ENCODE data around the gene RAPGEF5. TPM values are rescaled to one million over a fixed set of nuclear protein-coding genes. Genes with fewer than 3 reads are reported as not detected.

The RAPGEF5 gene
- total RNA-seq, 1 experiment from 2014 or later = 5.6 TPM

GRCh38 chr7:22200777-22201176, 156.2 kb downstream of the RAPGEF5 start:
- Histone ChIP-seq H3F3A (ENCODE audit: low read length, unreplicated experiment) (no peaks in the 10 kb centered on the region), H3K4me1 (ENCODE audit: insufficient read depth, low read length) (no peaks in the 10 kb centered on the region), H4K20me1 (ENCODE audit: low read length) (no peaks in the 10 kb centered on the region), H3K9me2 (replicated peaks; ENCODE audit: low read length) (no peaks in the 10 kb centered on the region), H2AFZ (ENCODE audit: low read length) (no peak overlapping the region), H3K4me3 (ENCODE audit: low read length) (no peak overlapping the region), H3K9me3 (ENCODE audit: low read length) (no peaks in the 10 kb centered on the region), H3K79me2 (ENCODE audit: low read length) (no peaks in the 10 kb centered on the region), H3K4me2 (ENCODE audit: low read length) (no peak overlapping the region), H3K27ac (ENCODE audit: low read length) (no peak overlapping the region), H3K36me3 (ENCODE audit: low read depth, low read length) (no peaks in the 10 kb centered on the region), H3K9ac (ENCODE audit: low read length) (no peak overlapping the region), H3K27me3 (ENCODE audit: low read length) (no peaks in the 10 kb centered on the region)
- ChIA-PET POLR2A (ENCODE audit: unreplicated experiment) (interaction anchor here (0.6 kb wide), 1 partner anchor 9 kb away, joined by 7 read pairs; no protein-coding TSS in a partner anchor), CTCF (no interaction called here)
- ATAC-seq (no peak), DNase-seq (no peak)
- intact Hi-C loops (cut with micrococcal nuclease) = no loop called here
- no peak for TF ChIP-seq CTCF (conservative IDR thresholded peaks at IDR 0.05; ENCODE audit: low read depth, low read length)
- BruUV-seq (replicated peaks) = no TSS peak

GRCh38 chr7:22200238-22200637, 156.7 kb downstream of the RAPGEF5 start:
- CTCF ChIA-PET = no interaction called here
- no TSS peak for BruUV-seq (replicated peaks)

GRCh38 chr7:22197376-22197775, 159.6 kb downstream of the RAPGEF5 start:
- H3K27me3 ChIP-seq (ENCODE audit: low read length) = no peaks in the 10 kb centered on the region
- no peak overlapping the region for H3K4me3 ChIP-seq (ENCODE audit: low read length)
- H3K36me3 ChIP-seq (ENCODE audit: low read depth, low read length) = no peaks in the 10 kb centered on the region
- no peak for ATAC-seq
- H2AFZ ChIP-seq (ENCODE audit: low read length) = no peak overlapping the region
- DNase-seq = no peak
- no peaks in the 10 kb centered on the region for H3F3A ChIP-seq (ENCODE audit: low read length, unreplicated experiment)
- intact Hi-C loops (cut with micrococcal nuclease) = no loop called here
- H3K4me2 ChIP-seq (ENCODE audit: low read length) = no peak overlapping the region
- no peaks in the 10 kb centered on the region for H3K9me3 ChIP-seq (ENCODE audit: low read length)
- CTCF ChIA-PET = no interaction called here
- no peak overlapping the region for H3K9ac ChIP-seq (ENCODE audit: low read length)
- no TSS peak for BruUV-seq (replicated peaks)
- no peak for TF ChIP-seq EZH2phosphoT487 (IDR thresholded peaks at IDR 0.05; ENCODE audit: borderline replicate concordance, low read length)
- TF ChIP-seq EZH2 (IDR thresholded peaks at IDR 0.05; ENCODE audit: low read length, unreplicated experiment) = no peak
- no peak for TF ChIP-seq CTCF (conservative IDR thresholded peaks at IDR 0.05; ENCODE audit: low read depth, low read length)
- no peak overlapping the region for H3K27ac ChIP-seq (ENCODE audit: low read length)
- H3K79me2 ChIP-seq (ENCODE audit: low read length) = no peaks in the 10 kb centered on the region
- POLR2A ChIA-PET (ENCODE audit: unreplicated experiment) = interaction anchor here (0.5 kb wide), 1 partner anchor 363 kb away, joined by 3 read pairs; no protein-coding TSS in a partner anchor
- no peaks in the 10 kb centered on the region for H3K9me2 ChIP-seq (replicated peaks; ENCODE audit: low read length)
- no peaks in the 10 kb centered on the region for H3K4me1 ChIP-seq (ENCODE audit: insufficient read depth, low read length)
- no peaks in the 10 kb centered on the region for H4K20me1 ChIP-seq (ENCODE audit: low read length)

More at GRCh38 chr7:22200238-22200637, 156.7 kb downstream of the RAPGEF5 start:
- Histone ChIP-seq H3K4me2 (ENCODE audit: low read length) (no peak overlapping the region), H3F3A (ENCODE audit: low read length, unreplicated experiment) (no peaks in the 10 kb centered on the region), H3K36me3 (ENCODE audit: low read depth, low read length) (no peaks in the 10 kb centered on the region), H3K27ac (ENCODE audit: low read length) (no peak overlapping the region), H3K79me2 (ENCODE audit: low read length) (no peaks in the 10 kb centered on the region), H3K27me3 (ENCODE audit: low read length) (no peaks in the 10 kb centered on the region), H4K20me1 (ENCODE audit: low read length) (no peaks in the 10 kb centered on the region), H3K4me1 (ENCODE audit: insufficient read depth, low read length) (no peaks in the 10 kb centered on the region), H3K9ac (ENCODE audit: low read length) (no peak overlapping the region), H3K9me3 (ENCODE audit: low read length) (no peaks in the 10 kb centered on the region), H2AFZ (ENCODE audit: low read length) (no peak overlapping the region), H3K9me2 (replicated peaks; ENCODE audit: low read length) (no peaks in the 10 kb centered on the region), H3K4me3 (ENCODE audit: low read length) (no peak overlapping the region)
- DNase-seq (no peak), ATAC-seq (no peak)
- TF ChIP-seq EZH2 (IDR thresholded peaks at IDR 0.05; ENCODE audit: low read length, unreplicated experiment) (no peak), CTCF (conservative IDR thresholded peaks at IDR 0.05; ENCODE audit: low read depth, low read length) (no peak)
- intact Hi-C loops (cut with micrococcal nuclease) = no loop called here
- POLR2A ChIA-PET (ENCODE audit: unreplicated experiment) = no interaction called here

Measured in PC-3 (cell line).